Nucleus accumbens (tissue), 56 donors: ENCODE data around the gene CLDN24.

Source experiments
- DNase-seq, 56 donors: peaks; one replicate each; lab custom pipeline; 2025; lab: John Stamatoyannopoulos, UW

Gene CLDN24

DNA sequence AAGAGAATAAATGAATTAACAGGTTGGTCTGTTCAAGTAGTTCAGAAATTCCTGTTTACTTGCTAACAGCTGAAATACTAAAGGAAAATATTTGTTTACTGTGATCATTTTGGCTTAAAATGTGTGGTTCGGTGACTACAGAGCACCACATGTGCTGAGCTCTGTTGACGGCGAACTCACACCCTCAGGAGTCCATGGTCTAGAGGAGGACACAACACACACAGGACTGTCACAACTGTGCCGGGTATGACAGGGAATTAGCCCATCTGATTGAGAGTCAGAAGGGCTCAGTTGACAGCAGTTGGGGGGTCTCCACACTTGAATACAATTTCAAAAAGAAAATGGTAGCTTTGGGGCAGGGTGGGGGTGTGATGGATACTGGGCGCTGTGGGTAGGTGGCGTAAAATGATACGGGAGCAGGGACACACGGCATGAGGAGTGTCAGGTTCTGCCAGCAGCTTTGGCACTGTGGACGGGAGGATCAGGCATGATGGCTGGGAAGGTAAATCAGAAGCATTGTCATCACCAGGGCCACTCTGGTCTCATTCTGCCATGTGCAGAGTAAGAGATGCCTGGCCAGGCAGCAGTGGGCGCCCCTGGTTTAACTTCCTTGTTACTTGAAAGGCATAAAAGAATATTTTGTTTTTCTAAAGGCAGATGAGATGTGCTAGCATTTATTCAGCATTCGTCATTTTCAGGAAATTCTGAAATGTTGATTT, 35.5 kb downstream of the CLDN24 start:
- DNase-seq = no peak

DNA sequence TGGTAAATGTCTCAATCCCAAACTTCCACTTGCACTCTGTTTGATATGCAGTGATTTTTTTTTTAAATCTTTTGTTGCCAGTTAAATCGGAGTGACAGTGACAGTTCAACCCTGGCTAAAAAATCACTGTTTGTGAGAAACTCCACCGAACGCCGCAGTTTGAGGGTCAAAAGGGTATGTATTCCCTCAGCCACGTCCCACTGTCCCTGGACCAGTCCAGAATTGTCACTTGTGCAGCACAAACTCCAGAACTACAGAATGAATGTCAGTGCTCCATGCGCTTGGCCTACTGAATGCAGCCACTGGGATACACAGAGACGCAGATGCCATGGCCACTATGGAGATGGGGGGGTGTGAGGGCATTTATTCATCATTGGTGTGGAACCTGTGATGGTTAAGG, 36.3 kb downstream of the CLDN24 start:
- no peak for DNase-seq

DNA sequence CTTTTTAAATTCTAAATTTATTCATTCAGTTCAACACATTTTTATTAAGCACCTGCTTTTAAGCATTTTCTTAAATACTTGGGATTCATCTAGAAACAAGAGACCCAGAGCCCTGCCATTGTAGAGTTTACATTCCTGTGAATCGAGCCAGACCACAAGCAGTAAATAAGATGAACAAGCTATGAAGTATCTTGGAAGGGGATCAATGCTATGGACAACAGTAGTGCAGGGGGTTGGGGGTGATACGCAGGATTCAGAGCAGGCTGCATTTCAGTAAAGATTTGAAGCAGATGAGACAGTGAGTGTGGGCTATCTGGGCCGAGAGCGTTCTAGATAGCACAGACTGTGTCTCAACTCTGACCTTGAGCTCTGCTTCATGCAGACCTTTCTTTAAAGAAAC, 37.3 kb downstream of the CLDN24 start:
- no peak for DNase-seq

DNA sequence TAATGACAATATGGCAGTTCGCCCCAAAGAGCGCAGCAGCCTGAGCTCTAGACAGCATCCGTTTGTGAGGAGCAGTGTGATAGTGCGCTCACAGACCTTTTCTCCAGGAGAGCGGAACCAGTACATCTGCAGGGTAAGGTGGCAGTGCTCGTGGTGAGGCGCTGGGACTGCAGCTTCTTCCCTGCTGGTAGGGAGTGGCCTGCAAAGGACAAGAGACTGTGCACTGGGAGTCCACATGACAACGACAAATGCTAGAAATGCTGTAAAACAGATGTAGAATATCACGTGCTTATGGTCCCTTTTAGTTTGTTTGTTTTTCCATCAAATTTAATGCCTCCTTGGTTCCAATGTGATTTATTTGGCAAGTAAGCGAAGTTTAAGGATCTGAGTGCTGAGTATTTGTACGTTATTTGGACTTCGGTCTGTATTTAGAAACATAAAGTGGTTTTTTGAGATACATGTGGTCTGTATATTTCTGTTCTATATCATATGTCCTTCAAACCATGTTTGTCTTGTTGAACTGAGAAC, 37.9 kb downstream of the CLDN24 start:
- DNase-seq = no peak

DNA sequence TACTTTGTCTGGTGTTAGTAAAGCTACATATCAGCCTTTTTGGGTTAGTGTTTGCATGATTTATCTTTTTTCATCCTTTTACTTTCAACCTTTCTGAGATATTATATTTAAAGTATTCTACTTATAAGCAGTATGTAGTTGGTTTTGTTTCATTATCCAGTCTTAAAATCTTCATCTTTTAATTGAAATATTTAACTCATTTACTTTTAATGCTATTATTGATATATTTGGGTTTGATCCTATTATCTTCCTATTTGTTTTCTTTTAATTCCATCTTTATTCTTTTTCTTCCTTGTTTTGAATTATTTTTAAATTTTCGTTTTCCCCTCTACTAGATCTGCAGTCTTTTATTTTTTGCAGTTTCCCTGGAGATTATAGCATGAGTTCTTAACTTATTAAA, 46.1 kb downstream of the CLDN24 start:
- DNase-seq = no peak

DNA sequence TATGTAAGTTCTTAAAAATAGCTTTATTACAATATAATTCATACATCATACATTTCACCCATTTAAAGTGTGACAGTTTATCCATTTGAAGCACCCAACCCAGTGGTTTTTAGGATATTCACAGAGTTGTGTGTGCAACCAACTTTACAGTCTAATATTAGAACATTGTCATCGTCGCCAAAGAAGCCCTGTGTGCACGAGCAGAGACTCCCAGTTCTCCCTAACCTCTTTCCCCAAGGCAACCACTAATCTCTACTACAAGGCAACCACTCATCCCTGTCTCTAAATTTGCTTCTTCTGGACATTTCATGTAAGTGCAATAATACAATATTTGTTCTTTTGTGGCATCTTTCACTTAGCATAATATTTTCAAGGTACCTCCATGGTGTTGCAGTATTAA, 49.8 kb downstream of the CLDN24 start:
- DNase-seq = no peak
